ENCODE results near the gene TNK2. TPM values are rescaled to one million over a fixed set of nuclear protein-coding genes. Genes with fewer than 3 reads are reported as not detected.

TNK2 gene
- polyA plus RNA-seq, 2 of the 4 experiments (the other 2 are of a cell fraction) = 2.2 to 12.5 TPM

GRCh38 chr3:195879416-195880036, 28.8 kb downstream of the TNK2 start (continued):
- no peak for TF ChIP-seq ELK1 (IDR thresholded peaks at IDR 0.05; ENCODE audit: low read depth, low read length)
- no peak for TF ChIP-seq NFE2L2 (conservative IDR thresholded peaks at IDR 0.05; ENCODE audit: low read length)
- TF ChIP-seq KDM1A (IDR thresholded peaks at IDR 0.05; ENCODE audit: low read depth) = no peak
- no peak for TF ChIP-seq CEBPB (IDR thresholded peaks at IDR 0.05)
- TF ChIP-seq POLR2AphosphoS2 (conservative IDR thresholded peaks at IDR 0.05; ENCODE audit: low read length) = no peak
- no peak for TF ChIP-seq TP53 (CRISPR knock-in tag; IDR thresholded peaks at IDR 0.05)
- TF ChIP-seq MAFK (IDR thresholded peaks at IDR 0.05; ENCODE audit: partially characterized antibody) = no peak
- no peak for TF ChIP-seq NPAS2 (CRISPR knock-in tag; IDR thresholded peaks at IDR 0.05; ENCODE audit: borderline replicate concordance)
- TF ChIP-seq HOXA7 (CRISPR knock-in tag; IDR thresholded peaks at IDR 0.05) = no peak

GRCh38 chr3:195878424-195879274, 29.7 kb downstream of the TNK2 start:
- no peak for FAIRE-seq
- no peak for ATAC-seq
- CTCF ChIA-PET = interaction anchor here (2.8 to 3.1 kb wide), 2 partner anchors 16 to 20 kb away, joined by 19 to 23 read pairs; no protein-coding TSS in a partner anchor

GRCh38 chr3:195877767-195878423, 30.5 kb downstream of the TNK2 start:
- TF ChIP-seq SREBF2 (IDR thresholded peaks at IDR 0.05) = no peak
- TF ChIP-seq RAD21 (conservative IDR thresholded peaks at IDR 0.05 in 1 of 2, IDR thresholded peaks at IDR 0.05 in 1 of 2) = no peak
- TF ChIP-seq MAFK (IDR thresholded peaks at IDR 0.05; ENCODE audit: partially characterized antibody) = no peak
- TF ChIP-seq ATOH8 (CRISPR knock-in tag; IDR thresholded peaks at IDR 0.05; ENCODE audit: low read depth) = no peak
- no peak for TF ChIP-seq MAZ (IDR thresholded peaks at IDR 0.05; ENCODE audit: borderline replicate concordance, low read depth, low read length)
- 84% methylated on average over 8 of the region's 15 CpGs for WGBS (ENCODE audit: missing lambda C conversion rate)
- no peak overlapping the region for H3K27ac ChIP-seq
- no peak overlapping the region for H3K4me2 ChIP-seq
- no peak overlapping the region for H3K4me3 ChIP-seq
- no peak for ATAC-seq
- no peak for FAIRE-seq
- no peaks in the 10 kb centered on the region for H3K9me3 ChIP-seq
- POLR2A ChIA-PET = no interaction called here
- H3K4me1 ChIP-seq = peaks cover 15% of the 10 kb centered on the region
- CTCF ChIA-PET = interaction anchor here (2.8 to 3.1 kb wide), 2 partner anchors 16 to 19 kb away, joined by 19 to 23 read pairs; no protein-coding TSS in a partner anchor
- DNase-seq (ENCODE audit: low read depth in 1 of 2, low spot score in 1 of 2) = no peak

More at GRCh38 chr3:195878424-195879274, 29.7 kb downstream of the TNK2 start:
- POLR2A ChIA-PET = no interaction called here
- H3K4me1 ChIP-seq = peaks cover 14% of the 10 kb centered on the region
- no peak for TF ChIP-seq RNF2 (IDR thresholded peaks at IDR 0.05; ENCODE audit: borderline replicate concordance, low read depth)
- no peak for TF ChIP-seq BHLHE40 (IDR thresholded peaks at IDR 0.05; ENCODE audit: low read depth, low read length)
- no peak for TF ChIP-seq CBX8 (IDR thresholded peaks at IDR 0.05)
- TF ChIP-seq CTCF (IDR thresholded peaks at IDR 0.05) = no peak
- TF ChIP-seq KDM1A (IDR thresholded peaks at IDR 0.05; ENCODE audit: low read depth) = no peak
- no peak for TF ChIP-seq MAFK (IDR thresholded peaks at IDR 0.05; ENCODE audit: partially characterized antibody)
- no peak for TF ChIP-seq POLR2AphosphoS2 (conservative IDR thresholded peaks at IDR 0.05; ENCODE audit: low read length)
- TF ChIP-seq FOSL2 (IDR thresholded peaks at IDR 0.05) = no peak
- TF ChIP-seq FOSL2 (CRISPR knock-in tag; IDR thresholded peaks at IDR 0.05) = no peak
- H3K4me2 ChIP-seq = no peak overlapping the region
- 95% methylated on average over 21 of the region's 30 CpGs for WGBS (ENCODE audit: missing lambda C conversion rate)
- no peak for DNase-seq (ENCODE audit: low read depth in 1 of 2, low spot score in 1 of 2)
- H3K9me3 ChIP-seq = no peaks in the 10 kb centered on the region
- H3K4me3 ChIP-seq = no peak overlapping the region
- H3K27ac ChIP-seq = no peak overlapping the region
